ENCODE results near the gene MAN1A2. TPM values are rescaled to one million over a fixed set of nuclear protein-coding genes. Genes with fewer than 3 reads are reported as not detected.

MAN1A2 gene
- total and polyA plus RNA-seq, 11 donors: 5.1 to 36.5 (median 19.9) TPM

GRCh38 chr1:117398957-117399356 is 31.7 kb downstream of the MAN1A2 start:
- no peak for TF ChIP-seq POLR2A (IDR thresholded peaks at IDR 0.05)
- no peak for TF ChIP-seq CTCF (IDR thresholded peaks at IDR 0.05)
- Histone ChIP-seq H3K27ac (no peak overlapping the region), H3K4me3 (no peak overlapping the region), H3K27me3 (no peaks in the 10 kb centered on the region), H3K36me3 (peaks cover 0 to 12% (median 0%) of the 10 kb centered on the region in 9 donors), H3K4me1 (peaks cover 0 to 8% (median 1%) of the 10 kb centered on the region in 12 donors), H3K9me3 (peaks cover 0 to 16% (median 0%) of the 10 kb centered on the region in 12 donors)
- no peak for DNase-seq
- 78 to 87% (median 80%) methylated on average over 6 of the region's 6 CpGs for WGBS, 4 donors
- ATAC-seq: no peak
- intact Hi-C loops (cut with DNase I): no loop called here

GRCh38 chr1:117401761-117402160 is 34.5 kb downstream of the MAN1A2 start:
- ATAC-seq: no peak
- Histone ChIP-seq H3K4me1 (peaks cover 0 to 6% (median 0%) of the 10 kb centered on the region in 12 donors), H3K9me3 (peaks cover 0 to 17% (median 0%) of the 10 kb centered on the region in 12 donors), H3K4me3 (no peak overlapping the region), H3K27me3 (no peaks in the 10 kb centered on the region), H3K27ac (no peak overlapping the region), H3K36me3 (peaks cover 0 to 23% (median 2%) of the 10 kb centered on the region in 9 donors)
- DNase-seq: no peak
- TF ChIP-seq CTCF (IDR thresholded peaks at IDR 0.05) (no peak), POLR2A (IDR thresholded peaks at IDR 0.05) (no peak)
- intact Hi-C loops (cut with DNase I): no loop called here

GRCh38 chr1:117403597-117403996 is 36.3 kb downstream of the MAN1A2 start:
- H3K27me3 ChIP-seq: no peaks in the 10 kb centered on the region
- no peak for DNase-seq
- peaks cover 0 to 17% (median 0%) of the 10 kb centered on the region in 12 donors for H3K9me3 ChIP-seq
- H3K4me1 ChIP-seq: no peaks in the 10 kb centered on the region
- H3K36me3 ChIP-seq: peaks cover 0 to 23% (median 8%) of the 10 kb centered on the region in 9 donors
- intact Hi-C loops (cut with DNase I): no loop called here
- H3K27ac ChIP-seq: no peak overlapping the region
- ATAC-seq: no peak
- WGBS, 4 donors: 97 to 99% (median 99%) methylated on average over 3 of the region's 3 CpGs
- H3K4me3 ChIP-seq: no peak overlapping the region
- TF ChIP-seq POLR2A (IDR thresholded peaks at IDR 0.05): no peak
- TF ChIP-seq CTCF (IDR thresholded peaks at IDR 0.05): no peak

- H3K4me1 ChIP-seq: no peaks in the 10 kb centered on the region
- H3K27me3 ChIP-seq: no peaks in the 10 kb centered on the region
- DNase-seq: no peak
- intact Hi-C loops (cut with DNase I): no loop called here
- no peak overlapping the region for H3K4me3 ChIP-seq
- H3K9me3 ChIP-seq: peaks cover 0 to 17% (median 0%) of the 10 kb centered on the region in 12 donors
- ATAC-seq: no peak
- H3K36me3 ChIP-seq: peaks cover 0 to 23% (median 8%) of the 10 kb centered on the region in 9 donors
- no peak overlapping the region for H3K27ac ChIP-seq
- no peak for TF ChIP-seq POLR2A (IDR thresholded peaks at IDR 0.05)
Measured at GRCh38 chr1:117405042-117405441, 37.8 kb downstream of the MAN1A2 start.

GRCh38 chr1:117412472-117412871 is 45.2 kb downstream of the MAN1A2 start:
- H3K9me3 ChIP-seq: no peaks in the 10 kb centered on the region
- H3K36me3 ChIP-seq: peaks cover 0 to 19% (median 9%) of the 10 kb centered on the region in 9 donors
- intact Hi-C loops (cut with DNase I): no loop called here
- no peak overlapping the region for H3K4me3 ChIP-seq
- no peaks in the 10 kb centered on the region for H3K27me3 ChIP-seq
- TF ChIP-seq CTCF (IDR thresholded peaks at IDR 0.05) (no peak), POLR2A (IDR thresholded peaks at IDR 0.05) (no peak)
- ATAC-seq (no peak), DNase-seq (no peak)
- H3K4me1 ChIP-seq: peaks cover 0 to 10% (median 0%) of the 10 kb centered on the region in 12 donors
- H3K27ac ChIP-seq: no peak overlapping the region

Measured in heart left ventricle (tissue), 16 donors.